HTR-8/SVneo (cell line): ENCODE measurements around the gene PRKAG2.
A peak's percentile ranks its signal among the peaks of the same experiment; 100 is the strongest.

Experiments
- DNase-seq: peaks from one replicate; pipeline ENCODE4 v3.0.0; 2011; ENCODE audit warnings: low spot score, mixed read lengths; ENCODE audit not compliant: insufficient read length
- FAIRE-seq: peaks from 2 replicates; lab custom pipeline; 2011; peaks lifted over from hg19 to GRCh38; lab: Jason Lieb, UNC

PRKAG2 gene

GRCh38 chr7:151742713-151743480, 134.0 kb downstream of the PRKAG2 start:
- DNase-seq (peak; percentile 18), FAIRE-seq (no peak)

GRCh38 chr7:151741585-151741984, 135.3 kb downstream of the PRKAG2 start:
- FAIRE-seq (no peak), DNase-seq (no peak)

- DNase-seq = no peak
- FAIRE-seq = no peak
Observed at GRCh38 chr7:151740081-151740851, 136.6 kb downstream of the PRKAG2 start.

- FAIRE-seq (no peak), DNase-seq (no peak)
Observed at GRCh38 chr7:151738925-151739324, 138.0 kb downstream of the PRKAG2 start.

- FAIRE-seq = no peak
- peak; percentile 90 for DNase-seq
Observed at GRCh38 chr7:151736403-151736909, 140.5 kb downstream of the PRKAG2 start.

- DNase-seq = no peak
- FAIRE-seq = no peak
Observed at GRCh38 chr7:151735851-151736402, 141.0 kb downstream of the PRKAG2 start.

GRCh38 chr7:151735186-151735850, 141.6 kb downstream of the PRKAG2 start:
- FAIRE-seq (no peak), DNase-seq (no peak)

- FAIRE-seq = no peak
- no peak for DNase-seq
Observed at GRCh38 chr7:151732834-151733592, 143.9 kb downstream of the PRKAG2 start.

- FAIRE-seq = no peak
- DNase-seq = no peak
Observed at GRCh38 chr7:151732292-151732691, 144.6 kb downstream of the PRKAG2 start.

GRCh38 chr7:151731022-151731441, 145.9 kb downstream of the PRKAG2 start:
- FAIRE-seq = no peak
- no peak for DNase-seq

- no peak for FAIRE-seq
- DNase-seq = no peak
Observed at GRCh38 chr7:151730591-151730990, 146.3 kb downstream of the PRKAG2 start.

- no peak for DNase-seq
- no peak for FAIRE-seq
Observed at GRCh38 chr7:151729521-151729921, 147.4 kb downstream of the PRKAG2 start.

GRCh38 chr7:151728746-151729145, 148.2 kb downstream of the PRKAG2 start:
- no peak for FAIRE-seq

GRCh38 chr7:151728286-151728660, 148.6 kb downstream of the PRKAG2 start:
- FAIRE-seq (no peak), DNase-seq (no peak)

More at GRCh38 chr7:151728746-151729145, 148.2 kb downstream of the PRKAG2 start:
- DNase-seq = no peak

GRCh38 chr7:151727579-151728285, 149.2 kb downstream of the PRKAG2 start:
- DNase-seq (peak; percentile 93), FAIRE-seq (peak; percentile 58)

- FAIRE-seq (no peak), DNase-seq (no peak)
Observed at GRCh38 chr7:151726652-151727578, 150.0 kb downstream of the PRKAG2 start.

- DNase-seq (no peak), FAIRE-seq (no peak)
Observed at GRCh38 chr7:151725844-151726651, 150.9 kb downstream of the PRKAG2 start.
